Measurements from ENCODE around the gene WWOX.

Gene WWOX

DNA sequence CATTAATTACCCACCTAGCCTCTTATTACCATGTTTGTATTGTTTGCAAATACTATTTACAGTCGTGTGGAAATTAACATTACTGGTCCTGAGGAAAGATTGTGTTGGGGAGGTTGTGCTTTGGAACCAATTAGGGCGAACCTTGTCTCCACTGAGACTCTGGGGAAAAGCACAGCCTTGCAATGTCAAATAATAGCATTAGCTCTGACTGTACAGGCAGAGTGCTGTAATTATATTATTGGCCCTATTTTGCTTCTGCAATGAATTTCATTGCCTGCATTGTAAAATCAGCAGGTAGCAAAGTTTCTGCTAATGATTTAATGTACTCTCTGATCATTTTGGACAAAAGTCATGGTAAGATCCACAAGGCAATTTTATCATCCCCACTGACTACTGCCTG, 97.0 kb downstream of the WWOX start:
- DNase-seq (ENCODE audit: low read depth), result no peak

DNA sequence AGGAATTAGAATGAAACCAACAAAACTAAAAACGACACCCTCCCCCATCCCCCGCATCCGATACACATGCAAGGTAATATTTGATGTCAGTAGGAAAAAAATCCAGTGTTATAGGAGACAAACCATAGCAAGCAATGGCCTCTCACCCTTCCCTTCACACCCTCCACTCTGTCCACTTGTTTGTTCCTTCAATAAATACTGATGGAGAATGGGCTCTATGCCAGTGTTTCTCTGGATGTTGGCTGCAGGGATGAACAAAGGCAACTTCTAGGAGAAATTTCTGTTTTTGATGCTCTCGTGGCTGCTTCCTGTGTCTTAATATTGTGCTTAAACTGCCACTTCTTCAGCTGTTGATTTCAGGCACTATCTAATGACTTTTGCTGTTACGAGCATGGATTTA, 98.8 kb downstream of the WWOX start:
- no peak for DNase-seq (ENCODE audit: low read depth)

DNA sequence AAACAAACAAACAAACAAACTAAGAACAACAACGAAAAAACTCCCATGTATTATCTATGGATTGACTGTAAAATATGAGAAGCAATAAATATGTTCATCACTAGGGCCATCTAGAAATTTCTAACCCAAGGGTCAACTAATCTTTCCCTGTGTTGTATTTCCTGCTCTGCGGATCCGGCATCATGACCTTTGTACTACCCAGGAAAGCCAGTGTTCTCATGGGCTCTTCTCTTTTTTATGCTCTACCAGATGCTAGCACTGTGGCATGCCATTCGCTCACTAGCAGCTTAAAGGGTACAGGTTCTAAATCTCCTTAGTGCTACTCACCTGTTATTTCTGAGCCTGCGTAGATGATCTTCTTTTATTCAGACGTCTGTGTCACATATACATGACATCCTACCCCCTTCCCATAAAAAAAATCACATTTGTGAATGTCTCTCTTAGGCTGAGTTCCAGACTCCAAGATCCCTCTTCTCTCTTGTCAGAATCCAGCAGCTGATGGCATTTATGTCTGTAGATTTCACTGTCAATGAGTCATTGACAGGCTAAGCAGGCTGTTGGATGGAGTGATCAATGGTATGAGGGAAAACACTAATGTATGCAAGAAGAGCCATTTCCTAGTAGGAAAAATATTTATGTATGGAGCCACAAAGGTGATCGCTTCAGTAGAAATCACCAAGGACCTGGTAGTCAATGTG, 100.0 kb downstream of the WWOX start:
- DNase-seq (ENCODE audit: low read depth), result no peak

DNA sequence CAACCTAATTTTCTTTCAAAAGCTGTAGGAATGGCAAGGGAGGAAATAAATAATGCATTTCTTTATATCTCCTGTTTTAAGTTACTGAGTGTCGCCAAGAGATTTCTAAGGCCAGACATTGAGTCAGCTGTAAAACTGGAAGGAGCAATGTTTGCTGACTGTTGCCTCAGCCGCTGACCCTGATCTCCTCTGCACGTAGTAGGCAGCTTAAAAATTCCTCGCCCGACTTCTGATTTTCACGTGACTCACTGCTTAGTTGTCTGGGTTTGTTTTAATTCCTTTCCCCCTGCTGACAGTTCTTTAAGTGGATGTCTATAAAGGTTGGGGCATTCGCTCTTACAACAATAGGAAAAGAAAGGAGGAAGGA, 100.6 kb downstream of the WWOX start:
- DNase-seq (ENCODE audit: low read depth), result no peak

DNA sequence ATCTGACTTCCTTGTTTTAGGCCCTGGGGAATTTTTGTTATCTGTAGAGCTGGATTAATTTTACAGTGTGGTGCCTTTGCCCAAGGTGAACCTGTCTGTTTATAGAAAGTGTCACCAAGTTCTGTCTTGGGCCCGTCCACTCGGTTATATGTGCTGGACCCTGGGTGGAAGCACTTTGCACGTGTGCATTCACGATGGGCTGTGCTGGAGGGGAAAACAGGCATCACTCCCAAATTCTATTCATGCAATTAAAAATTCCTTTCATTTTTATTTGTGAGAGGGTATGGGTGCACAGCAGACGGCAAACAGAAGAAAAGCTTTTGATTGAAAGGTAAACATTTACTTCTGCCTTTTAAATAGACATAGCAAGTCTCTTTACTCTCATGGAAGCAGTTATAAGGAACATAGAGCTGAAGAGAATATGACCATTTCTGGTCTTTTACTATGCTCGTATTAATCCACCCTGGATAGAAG, 101.2 kb downstream of the WWOX start:
- DNase-seq (ENCODE audit: low read depth), result no peak

DNA sequence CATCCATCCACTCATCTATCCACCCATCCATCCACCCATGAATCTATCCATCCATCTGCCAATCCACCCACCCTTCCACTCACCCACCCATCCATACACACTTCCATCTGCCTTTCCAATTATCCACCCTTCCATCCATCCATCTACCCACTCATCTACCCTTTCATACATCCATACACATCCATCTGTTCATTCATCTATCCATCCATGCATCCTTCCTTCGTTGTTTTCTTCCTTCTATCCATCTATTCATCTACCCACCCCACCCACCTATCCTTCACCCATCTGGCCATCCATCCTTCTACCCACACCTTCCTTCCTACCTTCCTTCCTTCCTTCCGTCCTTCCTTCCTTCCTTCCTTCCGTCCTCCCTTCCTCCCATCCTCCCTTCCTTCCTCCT, 106.1 kb downstream of the WWOX start:
- DNase-seq (ENCODE audit: low read depth), result no peak

DNA sequence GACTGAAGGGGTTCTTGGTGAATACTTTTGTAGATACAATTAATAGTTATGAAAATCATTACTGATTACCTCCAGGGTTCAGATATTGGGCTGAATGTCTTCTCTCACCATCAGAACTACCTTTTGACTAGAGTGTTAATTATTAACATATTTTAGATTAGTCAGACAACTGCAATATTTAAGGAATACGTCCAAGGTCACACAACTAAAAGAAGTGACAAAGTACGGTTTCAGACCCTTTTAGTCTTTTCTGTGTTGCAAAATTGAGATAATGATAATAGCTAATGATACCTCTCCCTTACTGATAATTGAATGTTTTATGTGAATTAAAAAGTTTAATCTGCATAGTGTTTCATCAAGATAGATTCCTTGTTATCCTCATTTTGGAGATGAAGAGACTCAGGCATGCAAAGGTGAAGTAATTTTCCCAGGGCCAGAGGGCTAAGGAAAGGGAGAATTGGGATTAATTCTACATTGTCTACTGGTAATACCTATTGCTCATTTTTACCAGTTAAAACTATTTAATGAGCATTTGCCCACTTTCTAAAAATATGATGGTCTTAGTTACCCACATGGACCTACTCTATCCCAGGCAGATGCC, 107.3 kb downstream of the WWOX start:
- DNase-seq (ENCODE audit: low read depth), result no peak

DNA sequence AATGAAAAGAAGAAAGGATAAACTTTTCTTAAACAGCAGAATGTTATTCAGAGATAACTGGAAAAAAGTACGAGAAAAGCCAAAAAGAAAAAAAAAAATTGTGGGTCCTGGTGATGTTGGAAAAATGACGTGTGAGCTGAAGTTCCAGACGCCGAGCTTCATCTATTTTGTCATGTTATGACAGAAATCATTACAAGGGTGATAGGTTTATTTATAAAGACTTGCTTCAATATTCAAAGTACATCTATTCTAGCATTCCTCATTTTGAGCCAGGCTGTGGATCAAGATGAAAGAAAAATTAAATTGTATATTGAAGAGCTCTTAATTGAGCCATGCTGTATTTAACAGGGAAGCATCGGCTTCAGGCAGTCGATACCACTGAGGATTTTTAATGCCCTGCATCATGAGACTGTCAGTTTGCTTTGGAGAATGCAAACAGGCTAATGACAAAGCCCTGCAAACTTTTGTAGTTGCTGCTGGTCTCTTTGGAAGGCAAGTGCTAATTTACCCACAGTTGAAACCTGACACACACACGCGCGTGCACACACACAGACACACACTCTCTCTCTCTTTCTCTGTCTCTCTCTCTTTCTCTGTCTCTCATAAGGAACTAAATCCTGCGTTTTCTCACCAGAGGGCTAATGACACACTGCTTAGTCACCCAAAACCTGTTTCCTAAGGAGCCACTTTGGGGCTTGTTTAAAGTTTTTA, 110.7 kb downstream of the WWOX start:
- DNase-seq (ENCODE audit: low read depth), result no peak

DNA sequence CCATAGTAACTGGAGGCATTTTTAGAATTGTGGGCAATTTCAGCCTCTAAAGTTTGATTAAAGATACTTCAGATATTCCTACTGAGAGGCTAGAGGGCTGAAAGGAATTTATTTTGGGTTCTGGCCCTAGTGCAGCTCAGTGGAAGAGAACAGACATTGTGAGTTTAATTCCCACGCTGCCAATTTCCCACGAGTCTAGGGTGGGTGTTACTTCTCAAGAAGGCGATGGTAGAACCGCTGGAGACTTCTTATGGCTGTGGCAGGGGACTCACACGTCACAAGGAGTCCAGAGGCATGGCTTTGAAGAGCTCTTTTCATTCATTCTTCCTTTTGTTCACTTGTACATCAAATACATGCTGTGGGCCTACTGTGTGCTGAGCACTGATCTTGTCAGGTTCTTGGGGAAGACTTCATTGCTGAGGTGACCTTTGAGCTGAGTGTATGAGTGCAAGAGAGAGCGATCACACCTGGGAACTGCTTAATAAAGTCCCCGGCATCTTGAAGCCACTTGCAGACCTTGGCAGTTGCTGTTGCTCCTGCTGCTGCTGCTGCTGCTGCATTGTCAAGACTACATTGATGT, 111.7 kb downstream of the WWOX start:
- DNase-seq (ENCODE audit: low read depth), result no peak

DNA sequence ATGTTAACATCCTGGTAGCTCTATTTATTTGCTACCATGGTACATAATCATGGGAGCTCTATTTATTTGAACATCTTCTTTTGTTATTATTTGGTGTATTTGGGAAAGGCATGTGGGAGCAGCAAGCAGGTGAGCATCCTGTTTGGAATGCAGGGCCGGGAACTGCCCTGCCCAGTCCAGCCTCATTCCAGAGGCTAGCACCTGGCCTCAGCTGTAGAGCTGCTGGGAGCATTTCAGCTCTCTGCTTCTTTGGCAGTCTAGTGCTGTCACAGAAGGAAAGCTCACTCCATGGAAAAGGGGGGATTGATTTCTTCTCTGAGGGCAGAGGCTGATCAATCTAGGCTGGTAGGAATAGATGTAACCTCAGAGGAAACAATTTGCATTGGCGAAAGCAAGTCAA, 112.5 kb downstream of the WWOX start:
- no peak for DNase-seq (ENCODE audit: low read depth)

DNA sequence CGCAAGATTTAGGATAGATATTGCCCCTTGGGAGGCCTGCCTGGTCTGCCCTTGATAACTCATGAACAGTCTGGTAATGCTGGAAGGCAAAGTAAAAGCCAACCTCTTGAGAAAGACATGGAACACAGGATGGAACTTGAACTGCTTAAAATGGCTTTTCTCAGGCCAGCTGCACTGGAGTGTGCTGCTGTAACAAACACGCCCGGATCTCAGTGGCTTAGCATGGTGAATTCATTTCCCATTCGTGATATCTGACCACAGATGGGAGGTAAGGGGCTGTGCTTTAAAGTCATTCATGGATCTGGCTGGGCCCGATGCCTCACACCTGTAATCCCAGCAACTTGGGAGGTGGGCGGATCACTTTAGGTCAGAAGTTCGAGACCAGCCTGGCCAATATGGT, 113.2 kb downstream of the WWOX start:
- DNase-seq (ENCODE audit: low read depth), result no peak

DNA sequence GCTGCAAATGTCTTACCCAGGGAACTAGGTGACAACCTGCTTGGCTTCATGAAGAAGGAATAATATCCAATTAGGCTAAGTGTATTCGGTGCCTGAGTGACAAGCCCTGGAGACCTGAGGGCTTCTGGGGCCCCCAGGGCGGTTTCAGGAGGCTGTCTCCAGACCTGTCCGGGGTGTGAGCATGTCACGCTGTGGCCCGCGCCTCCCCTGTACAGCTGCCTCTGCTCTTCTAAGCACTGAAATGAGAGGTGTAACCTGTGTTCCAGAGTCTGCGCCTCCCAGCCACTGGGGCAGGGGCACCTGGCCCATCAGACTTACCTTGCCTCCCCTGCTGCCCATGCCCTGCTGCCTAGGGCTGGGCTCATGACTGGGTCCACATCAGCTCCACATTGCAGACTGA, 114.3 kb downstream of the WWOX start:
- no peak for DNase-seq (ENCODE audit: low read depth)

DNA sequence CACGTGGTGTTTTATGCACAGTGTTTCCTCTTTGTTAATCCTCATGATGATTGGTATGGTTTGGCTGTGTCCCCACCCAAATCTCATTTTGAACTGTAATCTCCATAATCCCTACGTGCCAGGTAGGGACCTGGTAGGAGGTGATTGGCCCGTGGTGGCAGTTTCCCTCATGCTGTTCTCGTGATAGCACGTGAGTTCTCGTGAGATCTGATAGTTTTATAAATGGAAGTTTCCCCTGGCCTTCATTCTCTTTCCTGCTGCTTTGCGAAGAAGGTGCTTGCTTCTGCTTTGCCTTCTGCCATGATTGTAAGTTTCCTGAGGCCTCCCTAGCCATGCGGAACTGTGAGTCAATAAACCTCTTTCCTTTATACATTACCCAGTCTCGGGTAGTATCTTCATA, 115.8 kb downstream of the WWOX start:
- DNase-seq (ENCODE audit: low read depth), result no peak

DNA sequence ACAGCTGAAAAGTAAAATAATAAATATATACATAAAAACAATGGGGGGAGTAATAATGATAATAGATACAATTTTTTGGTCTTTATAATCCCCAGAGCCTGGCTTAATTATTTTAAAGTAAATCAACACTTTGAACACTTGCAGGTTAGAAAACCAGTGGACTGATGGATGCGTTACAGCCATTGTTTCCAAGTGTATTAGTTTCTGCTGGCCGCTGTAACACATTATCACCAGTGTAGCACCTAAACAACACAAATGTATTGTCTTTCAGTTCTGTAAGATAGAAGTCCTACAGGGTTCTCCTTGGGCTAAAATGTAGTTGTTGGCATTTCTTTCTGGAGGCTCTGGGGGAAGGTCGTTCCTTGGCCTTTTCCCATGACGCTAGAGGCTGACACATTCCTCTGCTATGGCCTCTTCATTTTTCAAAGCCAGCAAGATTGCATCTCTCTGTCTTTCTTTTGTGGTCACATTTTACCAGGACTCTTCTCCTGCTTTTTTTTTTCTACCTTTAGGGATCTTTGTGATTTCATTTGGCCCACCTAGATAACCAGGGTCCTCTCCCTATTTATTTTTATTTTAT, 116.8 kb downstream of the WWOX start:
- no peak for DNase-seq (ENCODE audit: low read depth)

DNA sequence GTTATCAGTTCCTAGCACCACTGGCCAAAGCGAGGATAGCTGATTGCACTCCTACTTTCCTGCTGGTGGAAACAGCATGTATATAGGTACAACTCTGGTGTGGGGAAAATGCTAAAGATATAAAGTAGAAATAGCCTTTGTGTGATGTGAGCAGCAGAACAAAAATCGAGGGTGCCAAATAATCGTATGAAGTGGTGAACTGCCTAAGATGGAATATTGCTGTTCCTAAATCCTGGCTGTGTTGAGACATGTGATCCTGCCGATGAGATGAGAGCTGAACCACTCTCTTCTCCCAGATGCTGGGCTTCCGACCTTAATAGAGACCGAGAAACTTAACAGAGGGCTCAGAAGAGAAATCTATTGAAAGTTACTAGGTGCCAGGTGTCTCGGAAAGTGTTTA, 117.8 kb downstream of the WWOX start:
- no peak for DNase-seq (ENCODE audit: low read depth)

DNA sequence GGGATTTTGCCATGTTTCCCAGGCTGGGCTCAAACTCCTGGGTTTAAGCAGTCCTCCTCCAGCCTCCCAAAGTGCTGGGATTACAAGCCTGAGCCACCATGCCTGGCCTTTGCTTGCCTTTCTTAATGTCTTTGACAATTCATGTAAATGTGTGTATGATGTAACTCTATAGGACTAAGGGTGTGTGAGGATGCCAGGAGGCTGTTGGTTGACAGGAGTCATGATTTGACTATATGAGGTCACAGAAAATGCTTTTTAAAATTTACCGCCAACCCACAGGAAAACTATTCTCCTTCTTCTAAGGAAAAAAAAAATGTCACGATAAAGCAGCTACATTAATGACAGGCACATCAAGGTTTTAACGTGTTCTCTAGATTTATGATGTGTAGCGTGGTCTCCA, 118.8 kb downstream of the WWOX start:
- no peak for DNase-seq (ENCODE audit: low read depth)

DNA sequence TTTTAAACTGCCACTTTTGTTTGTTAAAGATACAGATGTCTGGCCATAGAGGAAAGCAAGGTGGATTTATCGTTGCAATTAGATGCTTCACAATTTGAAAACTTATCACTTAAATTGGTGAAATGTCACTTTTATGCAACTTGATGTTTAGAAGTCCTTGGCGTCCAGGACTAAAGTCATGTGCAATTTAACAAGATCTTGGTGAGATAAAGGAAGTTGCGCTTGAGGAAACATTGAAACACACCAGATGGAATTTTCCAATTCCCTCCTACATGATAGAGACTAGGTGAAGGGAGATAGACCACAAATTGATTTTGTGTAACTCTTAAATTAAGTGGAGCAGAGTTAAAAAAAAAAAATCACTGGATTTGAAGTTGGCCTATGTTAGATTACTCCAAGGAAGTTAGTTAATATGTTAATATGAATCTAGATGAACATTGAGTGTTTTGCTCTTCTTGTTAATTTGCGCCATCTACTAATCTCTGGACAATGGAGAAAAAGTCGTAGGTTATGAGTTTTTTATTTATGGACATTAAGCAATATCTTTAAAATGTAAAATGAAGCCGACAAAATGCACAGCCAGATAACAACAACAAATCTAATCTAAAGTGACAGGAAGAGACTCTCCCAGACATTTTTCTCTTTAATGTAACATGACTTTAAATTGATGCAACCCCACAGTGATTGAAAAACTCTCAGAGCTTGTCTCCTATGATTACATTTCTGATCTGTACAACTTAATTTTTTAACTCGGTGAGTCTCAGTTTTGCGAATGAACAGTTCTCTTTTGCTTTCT, 119.6 kb downstream of the WWOX start:
- DNase-seq (ENCODE audit: low read depth), result no peak

DNA sequence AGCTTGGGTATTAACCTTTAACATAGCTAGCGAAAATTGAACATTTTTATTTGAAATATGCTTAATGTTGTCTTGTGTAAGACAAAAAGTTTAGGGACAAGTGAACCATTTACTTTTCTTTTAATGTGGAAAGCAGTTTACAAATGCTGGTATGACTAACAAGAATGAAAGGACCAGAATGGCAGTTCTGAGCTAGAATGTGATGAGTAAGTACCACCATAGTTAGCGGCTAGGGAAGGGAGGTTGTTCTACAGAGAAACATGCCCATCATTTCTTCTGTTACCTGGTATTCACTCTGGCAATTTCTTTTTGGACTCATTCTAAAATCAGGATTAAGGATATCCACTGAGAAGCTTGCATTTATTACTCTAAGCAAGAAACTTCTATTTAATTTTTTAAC, 121.1 kb downstream of the WWOX start:
- DNase-seq (ENCODE audit: low read depth), result no peak

DNA sequence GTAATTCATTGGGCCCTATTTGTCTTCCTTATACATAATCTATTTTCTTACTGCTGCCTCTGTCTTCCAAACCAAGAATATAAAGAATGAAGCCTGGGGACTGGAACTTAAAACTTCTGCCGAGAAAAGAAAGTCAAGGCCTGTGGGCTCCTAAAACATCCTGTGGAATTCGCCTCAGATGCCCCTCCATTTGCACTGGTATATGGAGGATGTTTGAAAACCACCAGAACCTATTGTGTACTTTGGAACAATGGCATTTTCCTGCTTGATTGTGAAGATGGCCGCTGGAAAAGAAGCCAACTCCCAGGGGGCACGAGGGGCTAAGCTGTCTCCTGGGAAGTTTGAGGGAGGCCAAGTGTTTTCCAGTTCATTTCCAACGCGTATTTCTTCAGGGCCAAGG, 122.4 kb downstream of the WWOX start:
- no peak for DNase-seq (ENCODE audit: low read depth)

DNA sequence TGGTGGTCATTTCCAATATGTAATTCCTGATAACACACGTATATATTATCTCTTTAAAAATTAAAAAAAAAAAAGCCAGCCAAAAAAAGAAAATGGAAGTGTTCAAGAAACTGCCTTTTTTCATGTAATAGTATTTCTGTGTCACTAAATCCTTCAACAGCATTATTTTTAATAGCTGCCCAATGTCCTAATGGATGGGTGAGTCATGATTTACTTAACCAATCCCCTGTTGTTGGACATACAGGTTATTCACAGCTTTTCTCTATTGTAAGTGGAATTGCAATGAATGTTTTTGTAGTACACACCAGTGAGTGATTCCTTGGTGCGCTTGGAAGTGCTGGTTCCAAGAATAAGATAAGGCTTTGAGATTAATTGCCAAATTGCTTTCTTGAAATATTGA, 124.9 kb downstream of the WWOX start:
- no peak for DNase-seq (ENCODE audit: low read depth)

DNA sequence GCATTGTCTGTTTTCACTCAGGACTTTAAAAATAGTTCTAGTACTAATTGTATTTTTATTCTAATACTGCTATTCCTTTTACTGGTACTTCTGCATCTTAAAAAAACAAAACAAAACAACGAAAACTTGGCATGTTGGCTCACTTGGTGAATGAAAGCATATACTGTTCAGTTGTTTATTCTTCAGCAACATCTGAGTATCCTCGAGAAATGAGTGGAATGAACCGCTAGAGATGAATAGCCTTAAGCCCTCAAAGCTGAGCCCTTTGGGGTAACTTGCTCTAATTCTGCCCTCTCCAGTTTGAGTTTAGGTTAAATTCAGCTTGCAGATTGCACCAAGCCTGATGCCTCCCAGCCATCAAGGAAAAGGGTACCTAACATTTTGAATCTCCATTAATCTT, 126.5 kb downstream of the WWOX start:
- no peak for DNase-seq (ENCODE audit: low read depth)

DNA sequence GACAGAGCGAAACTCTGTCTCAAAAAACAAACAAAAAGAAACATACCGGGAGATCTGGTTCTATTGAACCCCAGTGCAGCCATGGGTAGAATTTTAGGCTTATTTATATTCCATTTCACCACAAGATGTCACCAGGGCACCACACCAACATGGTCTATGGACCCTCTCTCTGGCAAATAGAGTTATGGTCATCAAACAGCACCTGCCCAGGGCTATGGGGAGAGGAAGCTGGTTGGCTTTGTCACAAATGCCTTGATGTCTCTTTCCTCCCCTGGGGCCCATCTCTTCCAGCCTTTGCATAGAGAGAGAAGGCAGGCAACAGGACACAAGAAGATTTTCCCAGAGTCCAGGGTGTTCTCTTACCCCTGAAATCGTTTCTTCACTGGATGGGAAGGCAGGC, 128.4 kb downstream of the WWOX start:
- DNase-seq (ENCODE audit: low read depth), result no peak
